GM12875 (cell line): Measurements from ENCODE around the gene SAMD4A.

ENCODE experiments used
- H3K4me3 ChIP-seq: one replicate; pipeline ENCODE4 v1.5.1; 2011; ENCODE audit warnings: low read depth, low read length, control low read depth
- TF ChIP-seq, protein P1 (sequence below): IDR thresholded peaks from 2 replicates; pipeline ENCODE4 v1.5.1; 2011; ENCODE audit warnings: low read depth, mild to moderate bottlenecking, control low read depth, inconsistent platforms, low read length, moderate library complexity, borderline replicate concordance; ENCODE audit not compliant: insufficient read depth

The SAMD4A gene

DNA sequence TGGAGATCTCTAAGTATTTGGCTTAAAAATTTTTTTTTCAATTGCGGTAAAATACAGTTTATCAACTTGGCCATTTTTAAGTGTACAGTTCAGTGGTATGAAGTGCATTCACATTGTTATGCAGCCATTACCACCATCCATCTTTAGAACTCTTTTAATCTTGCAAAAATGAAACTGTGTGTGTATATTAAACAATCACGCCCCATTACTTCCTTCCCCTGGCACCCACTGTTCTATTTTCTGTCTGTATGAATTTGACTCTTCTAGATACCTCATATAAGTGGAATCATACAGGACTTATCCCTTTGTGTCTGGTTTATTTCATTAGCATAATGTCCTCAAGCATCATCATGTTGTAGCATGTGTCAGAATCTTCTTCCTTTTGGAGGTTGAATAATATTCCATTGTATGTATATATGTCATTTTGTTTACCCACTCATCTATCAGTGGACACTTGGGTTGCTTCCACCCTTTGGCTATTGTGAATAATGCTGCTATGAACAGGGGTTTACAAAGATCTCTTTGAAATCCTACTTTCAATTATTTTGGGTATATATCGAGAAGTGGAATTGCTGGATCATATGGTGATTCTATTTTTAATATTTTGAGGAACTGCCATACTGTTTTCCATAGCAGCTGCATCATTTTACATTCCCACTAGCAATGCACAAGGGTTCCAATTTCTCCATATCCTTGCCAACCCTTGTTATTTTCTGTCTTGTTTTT lies 62.9 kb downstream of the SAMD4A start:
- H3K4me3 ChIP-seq, result no peak overlapping the region
- TF ChIP-seq, protein P1, sequence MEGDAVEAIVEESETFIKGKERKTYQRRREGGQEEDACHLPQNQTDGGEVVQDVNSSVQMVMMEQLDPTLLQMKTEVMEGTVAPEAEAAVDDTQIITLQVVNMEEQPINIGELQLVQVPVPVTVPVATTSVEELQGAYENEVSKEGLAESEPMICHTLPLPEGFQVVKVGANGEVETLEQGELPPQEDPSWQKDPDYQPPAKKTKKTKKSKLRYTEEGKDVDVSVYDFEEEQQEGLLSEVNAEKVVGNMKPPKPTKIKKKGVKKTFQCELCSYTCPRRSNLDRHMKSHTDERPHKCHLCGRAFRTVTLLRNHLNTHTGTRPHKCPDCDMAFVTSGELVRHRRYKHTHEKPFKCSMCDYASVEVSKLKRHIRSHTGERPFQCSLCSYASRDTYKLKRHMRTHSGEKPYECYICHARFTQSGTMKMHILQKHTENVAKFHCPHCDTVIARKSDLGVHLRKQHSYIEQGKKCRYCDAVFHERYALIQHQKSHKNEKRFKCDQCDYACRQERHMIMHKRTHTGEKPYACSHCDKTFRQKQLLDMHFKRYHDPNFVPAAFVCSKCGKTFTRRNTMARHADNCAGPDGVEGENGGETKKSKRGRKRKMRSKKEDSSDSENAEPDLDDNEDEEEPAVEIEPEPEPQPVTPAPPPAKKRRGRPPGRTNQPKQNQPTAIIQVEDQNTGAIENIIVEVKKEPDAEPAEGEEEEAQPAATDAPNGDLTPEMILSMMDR, result no peak

DNA sequence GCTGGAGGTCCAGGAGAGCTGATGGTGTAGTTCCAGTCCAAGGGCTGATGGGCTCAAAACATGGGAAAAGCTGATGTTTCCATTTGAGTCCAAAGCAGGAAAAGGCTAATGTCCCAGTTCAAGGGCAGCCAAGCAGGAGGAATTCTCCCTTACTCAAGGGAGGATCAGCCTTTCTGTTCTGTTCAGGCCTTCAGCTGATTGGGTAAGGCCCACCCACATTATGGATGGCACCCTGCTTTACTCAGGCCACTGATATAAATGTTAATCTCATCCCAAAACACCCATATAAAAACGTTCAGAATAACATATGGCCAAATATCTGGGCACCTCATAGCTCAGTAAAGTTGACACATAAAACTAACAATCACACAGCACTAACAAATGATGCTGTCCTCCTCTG lies 64.1 kb downstream of the SAMD4A start:
- TF ChIP-seq, protein P1, result no peak

DNA sequence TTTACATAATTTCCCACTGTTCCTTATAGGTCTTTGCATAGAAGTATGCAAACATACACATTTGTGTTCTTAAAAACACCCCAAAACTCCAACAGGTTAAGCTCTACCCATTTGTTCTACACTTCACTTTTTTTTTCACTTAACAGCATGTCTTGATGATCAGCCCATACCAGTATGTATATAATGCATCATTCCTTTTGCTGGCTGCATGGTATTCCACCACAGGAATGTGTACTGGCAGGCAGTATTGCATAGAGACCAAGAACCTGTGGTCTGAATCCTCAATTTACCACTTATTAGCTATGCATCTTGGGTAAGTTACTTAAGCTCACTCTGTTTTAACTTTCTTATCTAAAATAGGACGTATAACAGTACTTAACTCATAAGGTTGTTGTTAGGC lies 65.5 kb downstream of the SAMD4A start:
- TF ChIP-seq, protein P1, result no peak
- no peak overlapping the region for H3K4me3 ChIP-seq

More for the DNA sequence above, 64.1 kb downstream of the SAMD4A start:
- no peak overlapping the region for H3K4me3 ChIP-seq

DNA sequence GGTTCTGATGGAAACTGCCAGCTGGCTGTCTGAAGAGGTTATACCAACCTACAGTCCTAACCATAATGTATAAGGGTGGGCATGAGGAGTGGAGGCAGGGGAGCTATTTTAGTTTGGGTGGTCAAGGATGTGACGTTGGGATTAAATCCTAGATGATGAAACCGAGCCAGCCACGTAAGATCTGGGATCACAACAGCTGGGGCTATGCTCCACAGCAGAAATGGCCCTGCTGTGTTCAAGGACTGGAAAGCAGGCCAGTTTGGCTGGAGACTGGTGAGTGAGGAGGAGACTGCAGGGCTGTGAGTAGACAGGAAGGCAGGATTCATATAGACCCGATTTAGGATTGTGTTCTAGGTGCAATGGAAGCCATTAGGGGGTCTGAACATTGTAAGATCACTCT lies 66.1 kb downstream of the SAMD4A start:
- TF ChIP-seq, protein P1, result no peak
- H3K4me3 ChIP-seq, result no peak overlapping the region

DNA sequence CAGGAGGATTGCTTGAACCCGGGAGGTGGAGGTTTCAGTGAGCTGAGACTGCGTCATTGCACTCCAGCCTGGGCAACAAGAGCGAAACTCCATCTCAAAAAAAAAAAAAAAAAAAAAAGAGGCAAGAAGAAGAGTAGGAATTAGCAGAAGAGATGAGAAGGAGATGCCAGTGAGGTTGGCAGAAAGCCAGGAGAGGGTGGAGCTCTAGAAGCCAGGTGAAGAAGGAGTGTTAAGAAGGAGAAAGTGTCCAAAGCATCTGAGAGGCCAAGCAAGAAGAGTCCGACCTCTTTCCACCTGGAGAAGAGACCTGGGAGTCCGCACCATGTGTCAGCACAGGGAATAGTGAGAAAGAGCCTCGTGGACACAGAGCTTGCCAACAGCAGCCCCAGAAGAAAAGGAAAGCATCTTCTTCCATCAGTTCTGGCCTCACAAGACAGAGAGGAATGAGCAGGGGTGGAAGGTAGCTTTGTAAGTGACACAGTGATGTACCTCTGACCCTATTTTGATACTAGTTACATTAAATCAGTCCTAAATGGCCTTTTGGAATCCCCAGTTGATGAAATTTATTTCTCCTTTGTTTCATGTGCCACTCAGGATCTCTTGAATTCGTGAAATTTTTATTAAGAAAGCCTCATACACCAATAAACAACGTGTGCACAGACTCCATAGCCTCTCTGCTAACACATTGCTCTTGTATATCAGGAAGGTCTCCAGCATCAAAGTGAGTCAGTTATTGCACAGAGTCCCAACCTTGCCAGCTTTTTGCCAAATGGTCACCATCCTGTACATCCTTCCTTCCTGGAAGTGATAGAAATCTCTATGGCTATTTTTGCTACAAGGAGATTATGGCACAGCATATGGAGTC lies 70.6 kb downstream of the SAMD4A start:
- no peak overlapping the region for H3K4me3 ChIP-seq
- TF ChIP-seq, protein P1, result no peak

DNA sequence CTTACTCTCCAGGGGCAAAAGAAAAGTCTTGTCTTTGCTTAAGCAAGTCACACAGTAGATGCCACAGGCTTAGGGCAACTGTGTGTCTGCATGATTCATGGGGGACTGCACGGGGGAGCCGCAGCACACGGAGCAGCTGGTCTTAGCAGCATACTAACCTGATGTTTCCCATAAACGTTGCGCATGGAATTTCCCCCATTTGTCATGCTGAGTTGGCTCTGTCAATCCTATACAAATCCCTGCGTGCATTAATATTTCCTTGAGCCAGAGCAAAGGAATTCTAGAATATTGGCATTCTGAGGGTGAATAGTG lies 71.2 kb downstream of the SAMD4A start:
- H3K4me3 ChIP-seq, result no peak overlapping the region
- TF ChIP-seq, protein P1, result no peak

DNA sequence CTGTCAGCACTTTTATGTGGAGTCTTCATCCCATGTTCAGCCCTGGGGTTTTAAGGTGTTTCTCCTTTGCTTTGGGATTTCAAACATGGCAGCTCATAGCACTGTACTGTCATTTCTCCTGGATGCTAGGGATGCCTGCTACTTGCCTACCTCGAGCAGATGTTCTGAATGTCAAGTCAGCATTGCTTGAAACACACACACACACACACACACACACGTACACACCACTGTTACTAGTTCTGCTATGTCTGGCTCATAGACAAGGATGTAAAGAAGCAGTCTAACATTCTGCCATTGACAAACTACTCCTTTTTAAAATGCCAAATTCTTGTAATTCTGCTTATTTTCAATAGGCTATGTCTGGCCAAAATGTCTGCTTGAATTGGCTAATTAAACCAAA lies 72.7 kb downstream of the SAMD4A start:
- no peak overlapping the region for H3K4me3 ChIP-seq
- TF ChIP-seq, protein P1, result no peak
